IMR-90 (cell line): ENCODE measurements around the gene SNX2. TPM values are rescaled to one million over a fixed set of nuclear protein-coding genes. Genes with fewer than 3 reads are reported as not detected.
"Not testable (repeated sequence)": the region's sequence is repeated elsewhere in the genome, so short reads cannot be mapped to it uniquely, and the experiment has no call there.

Experiments
- ATAC-seq: fragments of 200-7000 bp; cut with Tn5 transposase; 2 replicates; pipeline ENCODE4 v1.9.1; 2020; ENCODE audit warnings: low read depth, mild to moderate bottlenecking, moderate library complexity
- BruUV-seq: library from RNA; stranded (reverse); fragments of 400-500 nt; replicated peaks from 2 replicates; lab custom pipeline; 2021; lab: Mats Ljungman, UMichigan
- CTCF ChIA-PET: fragments of 300-600 bp; formaldehyde crosslinking; extraction: SDS; loops from one replicate; lab custom pipeline; 2021; ENCODE audit warnings: antibody characterized with exemption; lab: Yijun Ruan, JAX
- POLR2A ChIA-PET: fragments of 300-600 bp; sonication (Branson Sonifier 250); formaldehyde crosslinking; loops from one replicate; lab custom pipeline; 2022; ENCODE audit warnings: antibody characterized with exemption; ENCODE audit not compliant: unreplicated experiment; lab: Charles Lee
- DNase-seq: peaks from one replicate; pipeline ENCODE4 v3.0.0; 2013
- H2AFZ ChIP-seq: replicated peaks from 2 replicates; pipeline ENCODE3; 2013; ENCODE audit warnings: low read length, mild to moderate bottlenecking; ENCODE audit not compliant: poor library complexity
- H2AK5ac ChIP-seq: 2 replicates; pipeline ENCODE4 v1.6.1; 2013; ENCODE audit warnings: low read depth, low read length, inconsistent platforms
- H2AK9ac ChIP-seq: replicated peaks from 2 replicates; pipeline ENCODE3; 2013; ENCODE audit warnings: mild to moderate bottlenecking, low read depth, low read length, moderate library complexity; ENCODE audit not compliant: poor library complexity
- H2BK120ac ChIP-seq: 2 replicates; pipeline ENCODE4 v1.6.1; 2013; ENCODE audit warnings: low read depth, low read length, inconsistent platforms
- H2BK15ac ChIP-seq: 3 replicates; pipeline ENCODE4 v1.6.1; 2013; ENCODE audit warnings: low read depth, low read length, inconsistent platforms
- H2BK20ac ChIP-seq: 2 replicates; pipeline ENCODE4 v1.6.1; 2013; ENCODE audit warnings: low read depth, mild to moderate bottlenecking, inconsistent platforms, low read length, moderate library complexity
- H2BK5ac ChIP-seq: 2 replicates; pipeline ENCODE4 v1.6.1; 2013; ENCODE audit warnings: mild to moderate bottlenecking, low read depth, low read length, inconsistent platforms; ENCODE audit not compliant: poor library complexity, severe bottlenecking
- H3K14ac ChIP-seq: replicated peaks from 2 replicates; pipeline ENCODE4 v1.6.1; 2013; ENCODE audit warnings: low read depth, low read length, inconsistent platforms
- H3K18ac ChIP-seq: 2 replicates; pipeline ENCODE4 v1.6.1; 2013; ENCODE audit warnings: low read depth, low read length, control low read depth
- H3K23ac ChIP-seq: 2 replicates; pipeline ENCODE4 v1.6.1; 2013; ENCODE audit warnings: low read depth, low read length, inconsistent platforms
- H3K27ac ChIP-seq: 2 replicates; pipeline ENCODE4 v1.5.1; 2013; ENCODE audit warnings: mild to moderate bottlenecking, control low read depth, low read length; ENCODE audit not compliant: insufficient read depth
- H3K27me3 ChIP-seq: 2 replicates; pipeline ENCODE4 v1.6.1; 2013; ENCODE audit warnings: low read length; ENCODE audit not compliant: control insufficient read depth, insufficient read depth
- H3K36me3 ChIP-seq: 2 replicates; pipeline ENCODE4 v1.6.1; 2013; ENCODE audit warnings: low read length, mixed read lengths; ENCODE audit not compliant: control insufficient read depth, insufficient read depth
- H3K4ac ChIP-seq: 2 replicates; pipeline ENCODE4 v1.6.1; 2013; ENCODE audit warnings: low read depth, low read length, inconsistent platforms
- H3K4me1 ChIP-seq: 2 replicates; pipeline ENCODE4 v1.6.1; 2013; ENCODE audit warnings: low read length, mixed read lengths; ENCODE audit not compliant: control insufficient read depth, insufficient read depth
- H3K4me2 ChIP-seq: 2 replicates; pipeline ENCODE4 v1.6.1; 2013; ENCODE audit warnings: low read depth, mild to moderate bottlenecking, control low read depth, low read length, moderate library complexity
- H3K4me3 ChIP-seq: 2 replicates; pipeline ENCODE4 v1.5.1; 2013; ENCODE audit warnings: low read depth, mild to moderate bottlenecking, control low read depth, low read length, moderate library complexity; ENCODE audit not compliant: insufficient read depth
- H3K56ac ChIP-seq: 2 replicates; pipeline ENCODE4 v1.6.1; 2013; ENCODE audit warnings: low read length, inconsistent platforms; ENCODE audit not compliant: insufficient read depth; ENCODE audit errors: extremely low read depth
- H3K79me1 ChIP-seq, 2 experiments: 2 replicates each; pipeline ENCODE4 v1.6.1; 2013; ENCODE audit warnings: low read length in 2 of 2, inconsistent platforms in 1 of 2, low read depth in 1 of 2
- H3K9ac ChIP-seq: 2 replicates; pipeline ENCODE4 v1.6.1; 2013; ENCODE audit warnings: low read depth, low read length, control low read depth
- H3K9me1 ChIP-seq: 2 replicates; pipeline ENCODE4 v1.6.1; 2013; ENCODE audit warnings: low read length, inconsistent platforms; ENCODE audit not compliant: insufficient read depth
- H3K9me3 ChIP-seq: 2 replicates; pipeline ENCODE4 v1.6.1; 2013; ENCODE audit warnings: low read length; ENCODE audit not compliant: control insufficient read depth, insufficient read depth
- H4K20me1 ChIP-seq: 2 replicates; pipeline ENCODE4 v1.6.1; 2013; ENCODE audit warnings: low read length, inconsistent platforms; ENCODE audit not compliant: insufficient read depth
- H4K5ac ChIP-seq: 2 replicates; pipeline ENCODE4 v1.6.1; 2013; ENCODE audit warnings: mild to moderate bottlenecking, low read depth, low read length, control low read depth
- H4K8ac ChIP-seq, 2 experiments: 2 replicates each; pipeline ENCODE4 v1.6.1; 2013; ENCODE audit warnings: low read depth in 2 of 2, low read length in 2 of 2, control low read depth in 1 of 2, inconsistent platforms in 1 of 2
- H4K91ac ChIP-seq: 2 replicates; pipeline ENCODE4 v1.6.1; 2013; ENCODE audit warnings: low read depth, low read length, inconsistent platforms; ENCODE audit not compliant: insufficient read depth
- BHLHE40 ChIP-seq: fragments of 150-350 bp; IDR thresholded peaks from 2 replicates; pipeline ENCODE4 v1.6.1; 2016; ENCODE audit warnings: mild to moderate bottlenecking, low read depth, low read length
- NFE2L2 ChIP-seq: fragments of 150-350 bp; IDR thresholded peaks from 2 replicates; pipeline ENCODE4 v1.6.1; 2016; ENCODE audit warnings: low read depth, mild to moderate bottlenecking, low read length
- RAD21 ChIP-seq: IDR thresholded peaks from 2 replicates; pipeline ENCODE4 v1.6.1; 2012; ENCODE audit warnings: low read length, improper control_type of control experiment
- WGBS, 2 experiments: methylation state at CpG; one replicate each; pipeline versions ENCODE4 v1.1.5 to v1.1.7; 2013; ENCODE audit warnings: missing lambda C conversion rate in 2 of 2; ENCODE audit not compliant: insufficient read length in 1 of 2; ENCODE audit errors: extremely low coverage in 2 of 2; 5-methylcytosine and 5-hydroxymethylcytosine counted together
- dilution Hi-C: fragments of 300-500 bp; cut with HindIII; formaldehyde crosslinking; loops from one replicate; pipeline ENCODE4 v1.14.3; 2018; ENCODE audit warnings: low sequenced_read_pairs; ENCODE audit not compliant: unreplicated experiment
- in situ Hi-C: fragments of 300-500 bp; cut with MboI; formaldehyde crosslinking; loops from 3 replicates; pipeline ENCODE4 v1.14.3; 2019; ENCODE audit warnings: low sequenced_read_pairs, inconsistent platforms, mixed read lengths
- intact Hi-C: fragments of 100-400 bp; cut with micrococcal nuclease; formaldehyde crosslinking; loops from 2 replicates; pipeline ENCODE4 v1.10.0; 2022
- polyA plus RNA-seq, 3 experiments: library from polyadenylated mRNA; depleted of rRNA; stranded (reverse); fragments of >200 nt; gene quantifications; 2 replicates each; pipeline ENCODE4 v1.2.3, GENCODE V29; 2012; ENCODE audit warnings: low replicate concordance in 1 of 3
- total RNA-seq: library from RNA; depleted of rRNA; stranded (reverse); fragments of >200 nt; gene quantifications from 2 replicates; pipeline ENCODE4 v1.2.3, GENCODE V29; 2012
- TF ChIP-seq, protein P1 (sequence below): fragments of 150-350 bp; IDR thresholded peaks from 2 replicates; pipeline ENCODE4 v1.6.1; 2017; ENCODE audit warnings: mild to moderate bottlenecking, antibody characterized with exemption, low read length, low read depth

SNX2 gene
- total and polyA plus RNA-seq, 2 of the 4 experiments (the other 2 are of a cell fraction) = 26.3 to 52.9 TPM

DNA sequence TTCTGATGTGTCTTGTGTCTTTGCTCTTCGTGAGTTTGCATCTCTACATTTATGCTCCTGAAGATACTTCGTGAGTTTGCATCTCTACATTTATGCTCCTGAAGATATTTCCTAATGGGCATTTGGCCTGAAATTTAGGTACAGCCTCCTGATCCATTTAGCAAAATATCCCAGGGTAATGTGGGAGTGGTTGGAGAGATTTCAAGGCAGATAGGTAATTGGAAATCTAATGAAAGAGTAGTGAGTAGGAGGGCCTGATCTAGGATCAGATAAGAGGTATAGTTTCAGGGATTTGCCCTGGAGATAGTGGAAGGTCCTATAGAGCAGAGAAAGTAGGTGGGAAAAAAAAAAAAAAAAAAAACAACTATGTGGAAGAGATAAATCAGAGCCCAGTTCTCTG lies 14.6 kb upstream of the SNX2 start (continued):
- TF ChIP-seq BHLHE40 (no peak), NFE2L2 (no peak), RAD21 (no peak)

DNA sequence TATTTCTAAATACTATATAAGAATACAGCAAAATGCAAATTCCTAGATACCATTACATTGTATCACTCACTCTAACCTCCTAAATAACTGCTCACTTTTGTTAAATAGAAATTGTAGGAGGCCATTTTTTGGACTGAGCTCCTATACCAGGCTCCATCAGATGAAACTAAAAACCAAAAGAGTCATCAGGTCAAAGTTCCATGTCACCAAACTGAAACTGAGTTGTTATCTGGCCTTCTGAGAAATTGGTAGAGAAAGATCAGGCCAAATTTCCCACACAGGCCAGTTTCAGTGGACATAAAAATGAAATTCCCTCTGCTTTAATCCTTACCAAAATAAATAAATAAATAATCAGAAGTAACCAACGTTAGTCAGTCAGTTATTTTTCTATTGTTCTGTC lies 13.8 kb upstream of the SNX2 start:
- no peaks in the 10 kb centered on the region; the same call in 1 of the 2 replicates for H3K27me3 ChIP-seq
- H4K91ac ChIP-seq = no peak overlapping the region
- no peak overlapping the region for H2AK9ac ChIP-seq
- intact Hi-C loops = no loop called here
- H3K9me3 ChIP-seq = no peaks in the 10 kb centered on the region
- H3K4ac ChIP-seq = no peak overlapping the region
- H3K4me1 ChIP-seq = no peaks in the 10 kb centered on the region
- H3K79me1 ChIP-seq = no peaks in the 10 kb centered on the region
- H4K20me1 ChIP-seq = no peaks in the 10 kb centered on the region
- no peaks in the 10 kb centered on the region for H3K9me1 ChIP-seq
- no peak overlapping the region for H2BK5ac ChIP-seq
- no peak overlapping the region for H2BK20ac ChIP-seq
- no peak overlapping the region for H3K9ac ChIP-seq
- no peak for DNase-seq
- no peak overlapping the region for H2AK5ac ChIP-seq
- no peak overlapping the region for H3K4me3 ChIP-seq
- no peak overlapping the region for H3K56ac ChIP-seq
- ChIA-PET CTCF (no interaction called here), POLR2A (no interaction called here)
- no peak overlapping the region for H3K18ac ChIP-seq
- no TSS peak for BruUV-seq
- TF ChIP-seq, protein P1, sequence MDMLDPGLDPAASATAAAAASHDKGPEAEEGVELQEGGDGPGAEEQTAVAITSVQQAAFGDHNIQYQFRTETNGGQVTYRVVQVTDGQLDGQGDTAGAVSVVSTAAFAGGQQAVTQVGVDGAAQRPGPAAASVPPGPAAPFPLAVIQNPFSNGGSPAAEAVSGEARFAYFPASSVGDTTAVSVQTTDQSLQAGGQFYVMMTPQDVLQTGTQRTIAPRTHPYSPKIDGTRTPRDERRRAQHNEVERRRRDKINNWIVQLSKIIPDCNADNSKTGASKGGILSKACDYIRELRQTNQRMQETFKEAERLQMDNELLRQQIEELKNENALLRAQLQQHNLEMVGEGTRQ = no peak
- TF ChIP-seq BHLHE40 = no peak
- no peak overlapping the region for H3K14ac ChIP-seq
- dilution Hi-C loops = no loop called here
- no peak overlapping the region for H2BK15ac ChIP-seq
- no peak overlapping the region for H3K27ac ChIP-seq
- no peak for ATAC-seq
- in situ Hi-C loops = no loop called here
- H4K5ac ChIP-seq = no peak overlapping the region
- no peak overlapping the region for H2BK120ac ChIP-seq
- H3K23ac ChIP-seq = no peak overlapping the region
- no CpG with 5 or more reads among the region's 1 CpG for WGBS, 2 experiments
- H2AFZ ChIP-seq = no peak overlapping the region
- no peak overlapping the region for H4K8ac ChIP-seq
- no peak overlapping the region for H3K4me2 ChIP-seq
- H3K36me3 ChIP-seq = no peaks in the 10 kb centered on the region

DNA sequence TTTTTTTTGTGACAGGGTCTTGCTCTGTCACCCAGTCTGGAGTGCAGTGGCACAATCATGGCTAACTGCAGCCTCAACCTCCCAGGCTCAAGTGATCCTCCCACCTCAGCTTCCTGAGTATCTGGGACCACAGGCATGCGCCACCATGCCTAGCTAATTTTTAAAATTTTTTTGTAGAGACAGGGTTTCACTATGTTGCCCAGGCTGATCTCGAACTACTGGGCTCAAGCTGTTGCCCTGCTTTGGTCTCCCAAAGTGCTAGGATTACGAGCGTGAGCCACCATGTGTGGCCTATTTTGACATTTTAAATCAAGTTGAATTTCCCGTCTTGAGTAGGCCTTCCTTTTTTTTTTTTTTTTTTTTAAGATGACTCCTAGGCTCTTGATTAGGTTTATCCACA lies 13.0 kb upstream of the SNX2 start:
- H3K4me2 ChIP-seq, DNase-seq, POLR2A ChIA-PET, H3K4ac ChIP-seq, H3K4me1 ChIP-seq, BruUV-seq, H2AFZ ChIP-seq, dilution Hi-C loops, in situ Hi-C loops, intact Hi-C loops, H3K9me3 ChIP-seq, H3K27me3 ChIP-seq, H4K20me1 ChIP-seq, H2AK9ac ChIP-seq, H3K18ac ChIP-seq, H4K5ac ChIP-seq, H3K4me3 ChIP-seq, H3K56ac ChIP-seq, ATAC-seq, H3K9ac ChIP-seq, H3K9me1 ChIP-seq, H4K91ac ChIP-seq, H3K36me3 ChIP-seq, H3K23ac ChIP-seq, H2BK5ac ChIP-seq, H3K27ac ChIP-seq, H4K8ac ChIP-seq, H2BK15ac ChIP-seq, CTCF ChIA-PET, H2BK20ac ChIP-seq, H3K14ac ChIP-seq, H3K79me1 ChIP-seq, H2AK5ac ChIP-seq, H2BK120ac ChIP-seq: not testable (repeated sequence)
- no CpG with 5 or more reads among the region's 5 CpGs for WGBS, 2 experiments
